Stimulated activated naive CD8-positive, alpha-beta T cell treated with anti-CD3 and anti-CD28 coated beads, Interleukin-15, Interleukin-2, amounts not matched to agents 100 ng/mL and 50 ng/mL, for 24 hours (primary cell): ENCODE measurements around the gene CRISP1.
"Not testable (repeated sequence)": the region's sequence is repeated elsewhere in the genome, so short reads cannot be mapped to it uniquely, and the experiment has no call there.

ENCODE experiments used
- H3K27ac Mint-ChIP-seq: one replicate; pipeline ENCODE4 v1.8.0; 2021; ENCODE audit warnings: mild to moderate bottlenecking, mixed read lengths
- H3K27me3 Mint-ChIP-seq: one replicate; pipeline ENCODE4 v1.8.0; 2021; ENCODE audit warnings: mixed read lengths
- H3K36me3 Mint-ChIP-seq: one replicate; pipeline ENCODE4 v1.8.0; 2021; ENCODE audit warnings: low read depth, mixed read lengths
- H3K4me1 Mint-ChIP-seq: one replicate; pipeline ENCODE4 v1.8.0; 2021; ENCODE audit warnings: low read depth, mixed read lengths
- H3K4me3 Mint-ChIP-seq: one replicate; pipeline ENCODE4 v1.8.0; 2021; ENCODE audit warnings: mild to moderate bottlenecking, mixed read lengths
- H3K9me3 Mint-ChIP-seq: one replicate; pipeline ENCODE4 v1.8.0; 2021; ENCODE audit warnings: mixed read lengths

The CRISP1 gene

DNA sequence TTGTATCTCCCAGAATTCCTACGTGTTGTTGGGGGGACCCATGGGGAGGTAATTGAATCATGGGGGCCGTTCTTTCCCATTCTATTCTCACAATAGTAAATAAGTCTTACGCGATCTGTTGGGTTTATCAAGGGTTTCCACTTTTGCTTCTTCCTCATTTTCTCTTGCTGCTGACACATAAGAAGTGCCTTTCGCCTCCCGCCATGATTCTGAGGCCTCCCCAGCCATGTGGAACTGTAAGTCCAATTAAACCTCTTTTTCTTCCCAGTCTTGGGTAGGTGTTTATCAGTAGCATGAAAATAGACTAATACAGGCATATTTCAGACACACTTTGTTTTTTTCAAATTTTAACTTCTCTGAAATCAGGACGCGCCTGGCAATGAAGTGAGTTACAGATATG, 64.8 kb downstream of the CRISP1 start:
- H3K27me3 Mint-ChIP-seq, result no peaks in the 10 kb centered on the region
- no peak overlapping the region for H3K27ac Mint-ChIP-seq
- no peaks in the 10 kb centered on the region for H3K9me3 Mint-ChIP-seq

GRCh38 chr6:49799090-49799489, 67.2 kb downstream of the CRISP1 start:
- Mint-ChIP-seq H3K36me3 (no peaks in the 10 kb centered on the region), H3K4me3 (no peak overlapping the region), H3K27me3 (no peaks in the 10 kb centered on the region)

More for the DNA sequence above, 64.8 kb downstream of the CRISP1 start:
- Mint-ChIP-seq H3K4me1 (no peaks in the 10 kb centered on the region), H3K36me3 (no peaks in the 10 kb centered on the region), H3K4me3 (no peak overlapping the region)

DNA sequence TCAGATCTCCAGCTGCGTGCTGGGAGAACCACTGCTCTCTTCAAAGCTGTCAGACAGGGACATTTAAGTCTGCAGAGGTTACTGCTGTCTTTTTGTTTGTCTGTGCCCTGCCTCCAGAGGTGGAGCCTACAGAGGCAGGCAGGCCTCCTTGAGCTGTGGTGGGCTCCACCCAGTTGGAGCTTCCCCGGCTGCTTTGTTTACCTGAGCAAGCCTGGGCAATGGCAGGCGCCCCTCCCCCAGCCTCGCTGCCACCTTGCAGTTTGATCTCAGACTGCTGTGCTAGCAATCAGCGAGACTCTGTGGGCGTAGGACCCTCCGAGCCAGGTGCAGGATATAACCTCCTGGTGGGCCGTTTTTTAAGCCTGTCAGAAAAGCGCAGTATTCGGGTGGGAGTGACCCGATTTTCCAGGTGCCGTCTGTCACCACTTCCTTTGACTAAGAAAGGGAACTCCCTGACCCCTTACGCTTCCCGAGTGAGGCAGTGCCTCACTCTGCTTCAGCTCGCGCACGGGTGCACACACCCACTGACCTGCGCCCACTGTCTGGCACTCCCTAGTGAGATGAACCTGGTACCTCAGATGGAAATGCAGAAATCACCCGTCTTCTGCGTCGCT, 69.4 kb downstream of the CRISP1 start:
- H3K36me3 Mint-ChIP-seq, H3K27me3 Mint-ChIP-seq, H3K4me1 Mint-ChIP-seq, H3K27ac Mint-ChIP-seq, H3K9me3 Mint-ChIP-seq, H3K4me3 Mint-ChIP-seq: not testable (repeated sequence)

More at GRCh38 chr6:49799090-49799489, 67.2 kb downstream of the CRISP1 start:
- H3K9me3 Mint-ChIP-seq, result no peaks in the 10 kb centered on the region
- no peak overlapping the region for H3K27ac Mint-ChIP-seq
- no peaks in the 10 kb centered on the region for H3K4me1 Mint-ChIP-seq

- H3K4me1 Mint-ChIP-seq, result no peaks in the 10 kb centered on the region
- no peaks in the 10 kb centered on the region for H3K36me3 Mint-ChIP-seq
- H3K9me3 Mint-ChIP-seq, result peaks cover 6% of the 10 kb centered on the region
- H3K27ac Mint-ChIP-seq, result no peak overlapping the region
- H3K4me3 Mint-ChIP-seq, result no peak overlapping the region
- no peaks in the 10 kb centered on the region for H3K27me3 Mint-ChIP-seq
These were observed 76.0 kb downstream of the CRISP1 start for GRCh38 chr6:49790341-49790740.

GRCh38 chr6:49787176-49787575, 79.2 kb downstream of the CRISP1 start, which contains the start of gene PGK2:
TSS of gene PGK2 (minus strand) at chr6:49787285. CDS start at chr6:49787187, 98 bp downstream.
- peaks cover 6% of the 10 kb centered on the region for H3K9me3 Mint-ChIP-seq
- H3K27ac Mint-ChIP-seq, result no peak within 1 kb of the TSS
- H3K27me3 Mint-ChIP-seq, result no peaks in the 10 kb centered on the region
- no peak within 1 kb of the TSS for H3K4me3 Mint-ChIP-seq
- no peaks in the 10 kb centered on the region for H3K36me3 Mint-ChIP-seq
- H3K4me1 Mint-ChIP-seq, result no peaks in the 10 kb centered on the region

GRCh38 chr6:49784272-49784671, 82.1 kb downstream of the CRISP1 start:
- Mint-ChIP-seq H3K36me3 (no peaks in the 10 kb centered on the region), H3K4me3 (no peak overlapping the region), H3K4me1 (no peaks in the 10 kb centered on the region), H3K27me3 (no peaks in the 10 kb centered on the region), H3K9me3 (peaks cover 6% of the 10 kb centered on the region), H3K27ac (no peak overlapping the region)
